IPS DF 4.7 (cell line): ENCODE measurements around the gene RABGAP1L.

Experiments
- DNase-seq: peaks from one replicate; pipeline ENCODE4 v3.0.0-alpha.2; 2013; ENCODE audit warnings: low spot score; ENCODE audit errors: extremely low read depth

The RABGAP1L gene

GRCh38 chr1:174914991-174915390 is 755.7 kb downstream of the RABGAP1L start:
- no peak for DNase-seq

- no peak for DNase-seq
Observed at GRCh38 chr1:174916846-174917245, 757.5 kb downstream of the RABGAP1L start.

- DNase-seq = no peak
Observed at GRCh38 chr1:174920093-174920492, 760.8 kb downstream of the RABGAP1L start.

- no peak for DNase-seq
Observed at GRCh38 chr1:174922121-174922520, 762.8 kb downstream of the RABGAP1L start.

- DNase-seq = no peak
Observed at GRCh38 chr1:174923820-174924219, 764.5 kb downstream of the RABGAP1L start.

- no peak for DNase-seq
Observed at GRCh38 chr1:174928541-174928940, 769.2 kb downstream of the RABGAP1L start.

GRCh38 chr1:174931214-174931613 is 771.9 kb downstream of the RABGAP1L start:
- no peak for DNase-seq

- DNase-seq = no peak
Observed at GRCh38 chr1:174932587-174932986, 773.3 kb downstream of the RABGAP1L start.

GRCh38 chr1:174935961-174936727 is 776.8 kb downstream of the RABGAP1L start:
- DNase-seq = no peak

GRCh38 chr1:174938281-174939007 is 779.1 kb downstream of the RABGAP1L start:
- DNase-seq = no peak

GRCh38 chr1:174939775-174940545 is 780.6 kb downstream of the RABGAP1L start:
- no peak for DNase-seq

GRCh38 chr1:174940646-174941175 is 781.4 kb downstream of the RABGAP1L start:
- DNase-seq = no peak

- no peak for DNase-seq
Observed at GRCh38 chr1:174942547-174943255, 783.4 kb downstream of the RABGAP1L start.

- DNase-seq = no peak
Observed at GRCh38 chr1:174946031-174946430, 786.7 kb downstream of the RABGAP1L start.

GRCh38 chr1:174949061-174949460 is 789.7 kb downstream of the RABGAP1L start:
- no peak for DNase-seq

- no peak for DNase-seq
Observed at GRCh38 chr1:174949645-174950044, 790.3 kb downstream of the RABGAP1L start.

GRCh38 chr1:174953285-174954072 is 794.2 kb downstream of the RABGAP1L start:
- DNase-seq = no peak

- DNase-seq = no peak
Observed at GRCh38 chr1:174954073-174954460, 794.7 kb downstream of the RABGAP1L start.

- DNase-seq = no peak
Observed at GRCh38 chr1:174954671-174955669, 795.6 kb downstream of the RABGAP1L start.
